Measurements from ENCODE around the gene MAEA.

GRCh38 chr4:1271686-1272085 lies 18.0 kb upstream of the MAEA start:
- TF ChIP-seq CTCF (IDR thresholded peaks at IDR 0.05) (no peak), POLR2AphosphoS5 (IDR thresholded peaks at IDR 0.05; ENCODE audit: insufficient read depth in 1 of 2, low read depth in 1 of 2) (no peak), POLR2A (IDR thresholded peaks at IDR 0.05) (no peak)
